Measurements from ENCODE around the gene ZNF479. TPM values are rescaled to one million over a fixed set of nuclear protein-coding genes. Genes with fewer than 3 reads are reported as not detected.

ZNF479 gene
- polyA plus RNA-seq, 1 donor from 2014 or later, result not detected

DNA sequence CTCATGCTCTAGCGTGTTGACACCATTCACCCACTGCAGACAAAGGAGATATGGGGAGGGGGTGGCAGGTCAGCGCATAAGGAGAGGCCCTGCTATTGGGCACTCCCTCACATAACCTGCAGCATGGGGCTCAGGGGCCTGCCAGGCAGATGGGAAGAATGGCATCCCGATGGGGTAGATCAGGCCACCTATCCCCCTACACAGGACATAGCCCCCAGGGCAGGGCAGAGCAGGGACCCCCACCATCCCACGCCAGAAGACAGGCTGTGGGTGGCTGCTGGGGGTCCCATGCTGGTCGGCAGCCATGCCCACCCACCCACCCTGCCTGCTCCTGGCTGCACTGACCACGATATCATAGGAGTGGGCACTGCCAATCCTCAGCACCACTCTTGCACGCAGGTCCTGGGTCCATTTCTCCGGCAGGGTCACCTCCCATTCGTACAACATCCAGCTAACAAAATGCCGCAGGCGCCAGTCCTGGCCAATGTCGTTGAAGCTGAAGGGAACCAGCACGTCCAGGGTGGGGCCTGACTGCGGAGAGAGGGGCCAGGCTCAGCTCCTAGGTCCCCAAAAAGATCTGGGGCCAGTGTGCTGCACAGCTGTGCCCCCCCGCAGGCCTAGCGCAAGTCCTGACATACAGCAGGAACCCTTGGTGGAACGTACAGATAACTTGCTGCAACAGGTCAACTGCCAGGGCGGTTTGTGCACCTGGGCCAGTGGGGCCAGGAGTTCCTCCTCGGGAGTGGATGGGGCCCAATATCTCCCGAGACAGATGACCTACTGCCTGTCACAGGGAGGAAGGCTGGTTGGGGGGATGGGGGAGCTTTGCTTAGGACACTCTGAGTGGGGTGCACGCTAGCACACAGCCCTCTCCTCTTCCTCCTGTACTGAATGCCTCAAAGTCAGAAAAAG, 45.9 kb upstream of the ZNF479 start:
- H2AFZ ChIP-seq (ENCODE audit: low read depth, low read length), result no peak overlapping the region
- peaks cover 16% of the 10 kb centered on the region for H3K9me3 ChIP-seq (ENCODE audit: low read length)

DNA sequence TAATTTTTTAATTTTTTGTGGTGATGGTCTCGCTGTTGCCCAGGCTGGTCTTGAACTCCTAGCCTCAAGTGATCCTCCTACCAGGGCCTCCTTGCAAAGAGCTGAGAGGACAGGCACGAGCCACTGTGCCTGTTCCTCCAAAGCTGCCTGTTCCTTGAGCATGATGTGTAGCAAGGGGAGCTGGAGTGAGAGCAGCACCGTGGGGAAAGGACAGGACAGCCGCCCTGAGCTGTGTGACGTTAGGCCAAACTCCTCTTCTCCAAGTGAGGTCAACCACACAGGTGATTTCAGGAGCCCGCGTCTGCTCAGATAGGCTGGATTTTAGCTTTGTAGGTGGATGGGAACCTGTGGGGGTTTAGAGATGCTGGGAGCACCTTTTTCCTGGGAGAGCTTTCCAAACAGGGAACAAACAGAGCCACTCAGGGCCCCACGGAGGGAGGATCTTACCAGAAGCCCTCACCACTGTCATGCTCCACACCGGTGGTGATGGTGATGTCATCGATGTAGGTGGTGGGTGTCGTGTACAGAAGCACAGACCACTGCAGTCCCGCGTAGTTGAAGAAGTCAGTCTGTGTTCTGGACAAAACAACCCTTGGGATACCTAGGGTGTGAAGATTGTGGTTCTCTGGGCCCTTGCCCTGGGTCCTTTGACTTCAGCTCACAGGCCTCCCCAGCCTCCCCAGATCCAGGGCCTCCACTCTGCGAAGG, 44.8 kb upstream of the ZNF479 start:
- Histone ChIP-seq H4K20me1 (ENCODE audit: insufficient read depth) (no peaks in the 10 kb centered on the region), H3K27me3 (ENCODE audit: insufficient read depth, low read depth, low read length) (no peaks in the 10 kb centered on the region), H3K4me2 (ENCODE audit: low read length) (no peak overlapping the region), H3K9me3 (ENCODE audit: low read length) (peaks cover 11% of the 10 kb centered on the region), H3K79me2 (replicated peaks; ENCODE audit: insufficient read depth, low read length) (no peaks in the 10 kb centered on the region), H3K4me3 (ENCODE audit: low read length) (no peak overlapping the region), H2AFZ (ENCODE audit: low read depth, low read length) (no peak overlapping the region), H3F3A (ENCODE audit: insufficient read depth, low read length, poor library complexity, severe bottlenecking) (no peaks in the 10 kb centered on the region), H3K36me3 (ENCODE audit: insufficient read depth, low read length) (no peaks in the 10 kb centered on the region), H3K9me2 (ENCODE audit: insufficient read depth, low read length) (no peaks in the 10 kb centered on the region), H3K9ac (ENCODE audit: low read length) (no peak overlapping the region), H3K27ac (ENCODE audit: low read length) (no peak overlapping the region)
- TF ChIP-seq, protein P1, sequence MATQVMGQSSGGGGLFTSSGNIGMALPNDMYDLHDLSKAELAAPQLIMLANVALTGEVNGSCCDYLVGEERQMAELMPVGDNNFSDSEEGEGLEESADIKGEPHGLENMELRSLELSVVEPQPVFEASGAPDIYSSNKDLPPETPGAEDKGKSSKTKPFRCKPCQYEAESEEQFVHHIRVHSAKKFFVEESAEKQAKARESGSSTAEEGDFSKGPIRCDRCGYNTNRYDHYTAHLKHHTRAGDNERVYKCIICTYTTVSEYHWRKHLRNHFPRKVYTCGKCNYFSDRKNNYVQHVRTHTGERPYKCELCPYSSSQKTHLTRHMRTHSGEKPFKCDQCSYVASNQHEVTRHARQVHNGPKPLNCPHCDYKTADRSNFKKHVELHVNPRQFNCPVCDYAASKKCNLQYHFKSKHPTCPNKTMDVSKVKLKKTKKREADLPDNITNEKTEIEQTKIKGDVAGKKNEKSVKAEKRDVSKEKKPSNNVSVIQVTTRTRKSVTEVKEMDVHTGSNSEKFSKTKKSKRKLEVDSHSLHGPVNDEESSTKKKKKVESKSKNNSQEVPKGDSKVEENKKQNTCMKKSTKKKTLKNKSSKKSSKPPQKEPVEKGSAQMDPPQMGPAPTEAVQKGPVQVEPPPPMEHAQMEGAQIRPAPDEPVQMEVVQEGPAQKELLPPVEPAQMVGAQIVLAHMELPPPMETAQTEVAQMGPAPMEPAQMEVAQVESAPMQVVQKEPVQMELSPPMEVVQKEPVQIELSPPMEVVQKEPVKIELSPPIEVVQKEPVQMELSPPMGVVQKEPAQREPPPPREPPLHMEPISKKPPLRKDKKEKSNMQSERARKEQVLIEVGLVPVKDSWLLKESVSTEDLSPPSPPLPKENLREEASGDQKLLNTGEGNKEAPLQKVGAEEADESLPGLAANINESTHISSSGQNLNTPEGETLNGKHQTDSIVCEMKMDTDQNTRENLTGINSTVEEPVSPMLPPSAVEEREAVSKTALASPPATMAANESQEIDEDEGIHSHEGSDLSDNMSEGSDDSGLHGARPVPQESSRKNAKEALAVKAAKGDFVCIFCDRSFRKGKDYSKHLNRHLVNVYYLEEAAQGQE (IDR thresholded peaks at IDR 0.05; ENCODE audit: borderline replicate concordance), result no peak
- TF ChIP-seq TAF1 (IDR thresholded peaks at IDR 0.05; ENCODE audit: low read depth), result no peak
- no peak for TF ChIP-seq EP300 (conservative IDR thresholded peaks at IDR 0.05; ENCODE audit: poor library complexity, severe bottlenecking)
- TF ChIP-seq POLR2AphosphoS5 (IDR thresholded peaks at IDR 0.05), result no peak
- no peak for TF ChIP-seq RAD21 (conservative IDR thresholded peaks at IDR 0.05)
- TF ChIP-seq EZH2 (IDR thresholded peaks at IDR 0.05; ENCODE audit: borderline replicate concordance, insufficient read depth, low read length, poor library complexity, severe bottlenecking), result no peak
- TF ChIP-seq, protein P2, sequence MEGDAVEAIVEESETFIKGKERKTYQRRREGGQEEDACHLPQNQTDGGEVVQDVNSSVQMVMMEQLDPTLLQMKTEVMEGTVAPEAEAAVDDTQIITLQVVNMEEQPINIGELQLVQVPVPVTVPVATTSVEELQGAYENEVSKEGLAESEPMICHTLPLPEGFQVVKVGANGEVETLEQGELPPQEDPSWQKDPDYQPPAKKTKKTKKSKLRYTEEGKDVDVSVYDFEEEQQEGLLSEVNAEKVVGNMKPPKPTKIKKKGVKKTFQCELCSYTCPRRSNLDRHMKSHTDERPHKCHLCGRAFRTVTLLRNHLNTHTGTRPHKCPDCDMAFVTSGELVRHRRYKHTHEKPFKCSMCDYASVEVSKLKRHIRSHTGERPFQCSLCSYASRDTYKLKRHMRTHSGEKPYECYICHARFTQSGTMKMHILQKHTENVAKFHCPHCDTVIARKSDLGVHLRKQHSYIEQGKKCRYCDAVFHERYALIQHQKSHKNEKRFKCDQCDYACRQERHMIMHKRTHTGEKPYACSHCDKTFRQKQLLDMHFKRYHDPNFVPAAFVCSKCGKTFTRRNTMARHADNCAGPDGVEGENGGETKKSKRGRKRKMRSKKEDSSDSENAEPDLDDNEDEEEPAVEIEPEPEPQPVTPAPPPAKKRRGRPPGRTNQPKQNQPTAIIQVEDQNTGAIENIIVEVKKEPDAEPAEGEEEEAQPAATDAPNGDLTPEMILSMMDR (IDR thresholded peaks at IDR 0.05; ENCODE audit: poor library complexity, severe bottlenecking), result no peak
- no peak for TF ChIP-seq MXI1 (conservative IDR thresholded peaks at IDR 0.05; ENCODE audit: poor library complexity, severe bottlenecking)

More for the DNA sequence above, 45.9 kb upstream of the ZNF479 start:
- H3K9ac ChIP-seq (ENCODE audit: low read length), result no peak overlapping the region
- H3K27me3 ChIP-seq (ENCODE audit: insufficient read depth, low read depth, low read length), result no peaks in the 10 kb centered on the region
- no peaks in the 10 kb centered on the region for H3F3A ChIP-seq (ENCODE audit: insufficient read depth, low read length, poor library complexity, severe bottlenecking)
- H3K79me2 ChIP-seq (replicated peaks; ENCODE audit: insufficient read depth, low read length), result no peaks in the 10 kb centered on the region
- no peak overlapping the region for H3K27ac ChIP-seq (ENCODE audit: low read length)
- no peak overlapping the region for H3K4me2 ChIP-seq (ENCODE audit: low read length)
- no peaks in the 10 kb centered on the region for H3K9me2 ChIP-seq (ENCODE audit: insufficient read depth, low read length)
- H4K20me1 ChIP-seq (ENCODE audit: insufficient read depth), result no peaks in the 10 kb centered on the region
- no peak overlapping the region for H3K4me3 ChIP-seq (ENCODE audit: low read length)
- no peaks in the 10 kb centered on the region for H3K36me3 ChIP-seq (ENCODE audit: insufficient read depth, low read length)
- TF ChIP-seq, protein P1 (IDR thresholded peaks at IDR 0.05; ENCODE audit: borderline replicate concordance), result no peak
- TF ChIP-seq SMC3 (conservative IDR thresholded peaks at IDR 0.05; ENCODE audit: poor library complexity), result no peak
- TF ChIP-seq POLR2AphosphoS5 (IDR thresholded peaks at IDR 0.05), result no peak
- TF ChIP-seq MXI1 (conservative IDR thresholded peaks at IDR 0.05; ENCODE audit: poor library complexity, severe bottlenecking), result no peak
- no peak for TF ChIP-seq TAF1 (IDR thresholded peaks at IDR 0.05; ENCODE audit: low read depth)
- no peak for TF ChIP-seq EP300 (conservative IDR thresholded peaks at IDR 0.05; ENCODE audit: poor library complexity, severe bottlenecking)
- TF ChIP-seq, protein P2 (IDR thresholded peaks at IDR 0.05; ENCODE audit: poor library complexity, severe bottlenecking), result no peak

All from neural cell (in vitro differentiated cells).